Measurements from ENCODE around the gene THADA.

GRCh38 chr2:43410055-43410604, 185.7 kb downstream of the THADA start:
- TF ChIP-seq POLR2AphosphoS5 (IDR thresholded peaks at IDR 0.05) (no peak), POLR2A (IDR thresholded peaks at IDR 0.05) (no peak), CTCF (IDR thresholded peaks at IDR 0.05) (no peak)

All from suprapubic skin (tissue), 4 donors.